Vein endothelial cell (primary cell): ENCODE measurements around the gene SMC4. TPM values are rescaled to one million over a fixed set of nuclear protein-coding genes. Genes with fewer than 3 reads are reported as not detected.

Source experiments
- small RNA-seq: library from RNA; depleted of rRNA; stranded (forward); fragments of <200 nt; gene quantifications from one replicate; pipeline ENCODE3, GENCODE V24; 2012
- total RNA-seq: library from RNA; depleted of rRNA; stranded (reverse); fragments of >200 nt; gene quantifications from 2 replicates; pipeline ENCODE4 v1.2.3, GENCODE V29; 2012

Gene SMC4
- 44.1 and 88.4 TPM in 2 replicates for total RNA-seq

GRCh38 chr3:160399125-160400029, at the start of gene SMC4, which contains the start of gene IFT80:
TSS of gene SMC4 (plus strand) at chr3:160399650. CDS start at chr3:160400827, 1,177 bp downstream.
TSS of gene IFT80 (minus strand) at chr3:160399225. CDS start at chr3:160384600, 14,625 bp downstream.

GRCh38 chr3:160449636-160450598, 50.5 kb downstream of the SMC4 start, which contains the start of gene TRIM59:
TSS of gene TRIM59 (minus strand) at chr3:160449786. CDS start at chr3:160439183, 10,603 bp downstream.

Small RNA genes within 50 kb of the gene (small RNA-seq; reads per million reads assigned to genes)
- gene MIR15B, result 6,779 reads per million, percentile 100 among the genes with 10 or more reads in this experiment
- gene MIR16-2, result 40.9 reads per million, percentile 98 among the genes with 10 or more reads in this experiment
- gene RNU7-136P, result not detected

Other genes starting within 250 kb of the SMC4 start
- gene C3orf80, start 174.2 kb upstream of the SMC4 start, total RNA-seq, result 0.33 TPM in 1 of 2 replicates, not detected in the other
- 21.9 and 22.9 TPM in 2 replicates for gene IFT80, start 425 bp upstream of the SMC4 start, total RNA-seq
- 19.9 and 26.4 TPM in 2 replicates for gene TRIM59, start 50.1 kb downstream of the SMC4 start, total RNA-seq
- gene KPNA4, start 165.9 kb downstream of the SMC4 start, total RNA-seq, result 38.5 and 53.2 TPM in 2 replicates